ENCODE results near the gene ATF7IP2. TPM values are rescaled to one million over a fixed set of nuclear protein-coding genes. Genes with fewer than 3 reads are reported as not detected.

Gene ATF7IP2
- total and polyA plus RNA-seq, 2 of the 13 experiments (the other 11 are each of a cell fraction or from before 2014, with no cell fraction given), result 117 to 217 TPM

DNA sequence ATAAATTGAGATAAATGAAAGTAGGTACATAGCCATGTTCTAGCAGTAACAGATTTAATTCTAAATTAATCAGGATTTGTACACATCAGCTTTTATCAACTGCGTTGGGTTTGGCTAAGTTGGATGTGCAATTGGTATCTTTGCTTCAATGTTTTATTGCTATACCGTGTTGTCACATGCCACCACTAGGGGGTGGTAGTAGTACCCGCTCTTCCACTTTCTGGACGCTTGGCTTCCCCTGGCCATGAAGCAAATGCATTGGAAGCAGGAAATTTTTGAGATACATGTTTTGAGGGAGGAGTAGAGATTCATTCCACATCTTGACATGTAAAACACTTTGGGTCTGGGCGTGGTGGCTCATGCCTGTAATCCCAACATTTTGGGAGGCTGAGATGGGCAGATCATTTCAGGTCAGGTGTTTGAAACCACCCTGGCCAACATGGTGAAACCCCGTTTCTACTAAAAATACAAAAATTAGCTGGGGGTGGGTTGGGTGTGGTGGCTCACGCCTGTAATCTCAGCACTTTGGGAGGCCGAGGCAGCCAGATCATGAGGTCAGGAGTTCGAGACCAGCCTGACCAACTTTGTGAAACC, 135.9 kb downstream of the ATF7IP2 start (continued):
- TF ChIP-seq, protein P1, sequence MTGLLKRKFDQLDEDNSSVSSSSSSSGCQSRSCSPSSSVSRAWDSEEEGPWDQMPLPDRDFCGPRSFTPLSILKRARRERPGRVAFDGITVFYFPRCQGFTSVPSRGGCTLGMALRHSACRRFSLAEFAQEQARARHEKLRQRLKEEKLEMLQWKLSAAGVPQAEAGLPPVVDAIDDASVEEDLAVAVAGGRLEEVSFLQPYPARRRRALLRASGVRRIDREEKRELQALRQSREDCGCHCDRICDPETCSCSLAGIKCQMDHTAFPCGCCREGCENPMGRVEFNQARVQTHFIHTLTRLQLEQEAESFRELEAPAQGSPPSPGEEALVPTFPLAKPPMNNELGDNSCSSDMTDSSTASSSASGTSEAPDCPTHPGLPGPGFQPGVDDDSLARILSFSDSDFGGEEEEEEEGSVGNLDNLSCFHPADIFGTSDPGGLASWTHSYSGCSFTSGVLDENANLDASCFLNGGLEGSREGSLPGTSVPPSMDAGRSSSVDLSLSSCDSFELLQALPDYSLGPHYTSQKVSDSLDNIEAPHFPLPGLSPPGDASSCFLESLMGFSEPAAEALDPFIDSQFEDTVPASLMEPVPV (CRISPR knock-in tag; IDR thresholded peaks at IDR 0.05), result 0 out of 2 replicates have a peak, but pooled peaks have one; percentile 50
- 0 out of 2 replicates have a peak, but pooled peaks have one; percentile 36 for TF ChIP-seq DMAP1 (CRISPR knock-in tag; IDR thresholded peaks at IDR 0.05)
- no peak for TF ChIP-seq ZNF530 (CRISPR knock-in tag; IDR thresholded peaks at IDR 0.05; ENCODE audit: low read depth)
- TF ChIP-seq ZNF674 (CRISPR knock-in tag; IDR thresholded peaks at IDR 0.05; ENCODE audit: low read depth), result no peak
- TF ChIP-seq ZNF235 (CRISPR knock-in tag; IDR thresholded peaks at IDR 0.05; ENCODE audit: borderline replicate concordance), result no peak
- TF ChIP-seq PHF21A (CRISPR knock-in tag; IDR thresholded peaks at IDR 0.05), result 0 out of 2 replicates have a peak, but pooled peaks have one; percentile 20
- no peak for TF ChIP-seq KAT7 (CRISPR knock-in tag; IDR thresholded peaks at IDR 0.05; ENCODE audit: borderline replicate concordance)
- TF ChIP-seq, protein P2, sequence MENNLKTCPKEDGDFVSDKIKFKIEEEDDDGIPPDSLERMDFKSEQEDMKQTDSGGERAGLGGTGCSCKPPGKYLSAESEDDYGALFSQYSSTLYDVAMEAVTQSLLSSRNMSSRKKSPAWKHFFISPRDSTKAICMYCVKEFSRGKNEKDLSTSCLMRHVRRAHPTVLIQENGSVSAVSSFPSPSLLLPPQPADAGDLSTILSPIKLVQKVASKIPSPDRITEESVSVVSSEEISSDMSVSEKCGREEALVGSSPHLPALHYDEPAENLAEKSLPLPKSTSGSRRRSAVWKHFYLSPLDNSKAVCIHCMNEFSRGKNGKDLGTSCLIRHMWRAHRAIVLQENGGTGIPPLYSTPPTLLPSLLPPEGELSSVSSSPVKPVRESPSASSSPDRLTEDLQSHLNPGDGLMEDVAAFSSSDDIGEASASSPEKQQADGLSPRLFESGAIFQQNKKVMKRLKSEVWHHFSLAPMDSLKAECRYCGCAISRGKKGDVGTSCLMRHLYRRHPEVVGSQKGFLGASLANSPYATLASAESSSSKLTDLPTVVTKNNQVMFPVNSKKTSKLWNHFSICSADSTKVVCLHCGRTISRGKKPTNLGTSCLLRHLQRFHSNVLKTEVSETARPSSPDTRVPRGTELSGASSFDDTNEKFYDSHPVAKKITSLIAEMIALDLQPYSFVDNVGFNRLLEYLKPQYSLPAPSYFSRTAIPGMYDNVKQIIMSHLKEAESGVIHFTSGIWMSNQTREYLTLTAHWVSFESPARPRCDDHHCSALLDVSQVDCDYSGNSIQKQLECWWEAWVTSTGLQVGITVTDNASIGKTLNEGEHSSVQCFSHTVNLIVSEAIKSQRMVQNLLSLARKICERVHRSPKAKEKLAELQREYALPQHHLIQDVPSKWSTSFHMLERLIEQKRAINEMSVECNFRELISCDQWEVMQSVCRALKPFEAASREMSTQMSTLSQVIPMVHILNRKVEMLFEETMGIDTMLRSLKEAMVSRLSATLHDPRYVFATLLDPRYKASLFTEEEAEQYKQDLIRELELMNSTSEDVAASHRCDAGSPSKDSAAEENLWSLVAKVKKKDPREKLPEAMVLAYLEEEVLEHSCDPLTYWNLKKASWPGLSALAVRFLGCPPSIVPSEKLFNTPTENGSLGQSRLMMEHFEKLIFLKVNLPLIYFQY (CRISPR knock-in tag; IDR thresholded peaks at IDR 0.05; ENCODE audit: borderline replicate concordance), result no peak
- no peak for TF ChIP-seq ZIK1 (CRISPR knock-in tag; IDR thresholded peaks at IDR 0.05; ENCODE audit: borderline replicate concordance, low read depth)
- no peak for TF ChIP-seq MED8 (CRISPR knock-in tag; IDR thresholded peaks at IDR 0.05; ENCODE audit: insufficient replicate concordance)
- TF ChIP-seq ZNF101 (CRISPR knock-in tag; IDR thresholded peaks at IDR 0.05; ENCODE audit: borderline replicate concordance, low read depth), result no peak
- no peak for TF ChIP-seq ZNF589 (CRISPR knock-in tag; conservative IDR thresholded peaks at IDR 0.05)
- peak; percentile 42 for TF ChIP-seq TEAD3 (CRISPR knock-in tag; optimal IDR thresholded peaks at IDR 0.05; ENCODE audit: borderline replicate concordance)
- TF ChIP-seq, protein P3, sequence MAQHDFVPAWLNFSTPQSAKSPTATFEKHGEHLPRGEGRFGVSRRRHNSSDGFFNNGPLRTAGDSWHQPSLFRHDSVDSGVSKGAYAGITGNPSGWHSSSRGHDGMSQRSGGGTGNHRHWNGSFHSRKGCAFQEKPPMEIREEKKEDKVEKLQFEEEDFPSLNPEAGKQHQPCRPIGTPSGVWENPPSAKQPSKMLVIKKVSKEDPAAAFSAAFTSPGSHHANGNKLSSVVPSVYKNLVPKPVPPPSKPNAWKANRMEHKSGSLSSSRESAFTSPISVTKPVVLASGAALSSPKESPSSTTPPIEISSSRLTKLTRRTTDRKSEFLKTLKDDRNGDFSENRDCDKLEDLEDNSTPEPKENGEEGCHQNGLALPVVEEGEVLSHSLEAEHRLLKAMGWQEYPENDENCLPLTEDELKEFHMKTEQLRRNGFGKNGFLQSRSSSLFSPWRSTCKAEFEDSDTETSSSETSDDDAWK (CRISPR knock-in tag; IDR thresholded peaks at IDR 0.05), result no peak
- TF ChIP-seq MTF1 (CRISPR knock-in tag; IDR thresholded peaks at IDR 0.05), result no peak
- TF ChIP-seq IRX3 (CRISPR knock-in tag; IDR thresholded peaks at IDR 0.05; ENCODE audit: borderline replicate concordance, low read depth), result no peak
- TF ChIP-seq ARNT (IDR thresholded peaks at IDR 0.05), result no peak
- no peak for TF ChIP-seq FOXM1 (CRISPR knock-in tag; IDR thresholded peaks at IDR 0.05)
- TF ChIP-seq MIXL1 (CRISPR knock-in tag; IDR thresholded peaks at IDR 0.05), result peak; percentile 73; the same call in 1 of the 2 replicates
- no peak for TF ChIP-seq ERF (CRISPR knock-in tag; IDR thresholded peaks at IDR 0.05)
- TF ChIP-seq ZSCAN29 (CRISPR knock-in tag; conservative IDR thresholded peaks at IDR 0.05), result peak; percentile 46; the same call in 1 of the 2 replicates
- TF ChIP-seq, protein P4, sequence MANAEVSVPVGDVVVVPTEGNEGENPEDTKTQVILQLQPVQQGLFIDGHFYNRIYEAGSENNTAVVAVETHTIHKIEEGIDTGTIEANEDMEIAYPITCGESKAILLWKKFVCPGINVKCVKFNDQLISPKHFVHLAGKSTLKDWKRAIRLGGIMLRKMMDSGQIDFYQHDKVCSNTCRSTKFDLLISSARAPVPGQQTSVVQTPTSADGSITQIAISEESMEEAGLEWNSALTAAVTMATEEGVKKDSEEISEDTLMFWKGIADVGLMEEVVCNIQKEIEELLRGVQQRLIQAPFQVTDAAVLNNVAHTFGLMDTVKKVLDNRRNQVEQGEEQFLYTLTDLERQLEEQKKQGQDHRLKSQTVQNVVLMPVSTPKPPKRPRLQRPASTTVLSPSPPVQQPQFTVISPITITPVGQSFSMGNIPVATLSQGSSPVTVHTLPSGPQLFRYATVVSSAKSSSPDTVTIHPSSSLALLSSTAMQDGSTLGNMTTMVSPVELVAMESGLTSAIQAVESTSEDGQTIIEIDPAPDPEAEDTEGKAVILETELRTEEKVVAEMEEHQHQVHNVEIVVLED (CRISPR knock-in tag; IDR thresholded peaks at IDR 0.05; ENCODE audit: borderline replicate concordance), result no peak
- no peak; the same call in 1 of the 2 replicates for TF ChIP-seq BCL6 (CRISPR knock-in tag; IDR thresholded peaks at IDR 0.05)
- TF ChIP-seq SIN3B (IDR thresholded peaks at IDR 0.05; ENCODE audit: low read length), result no peak
